GM12878 (cell line): ENCODE results near the gene ROBO1. TPM values are rescaled to one million over a fixed set of nuclear protein-coding genes. Genes with fewer than 3 reads are reported as not detected.

ENCODE experiments used
- ATAC-seq: fragments of 200-7000 bp; cut with Tn5 transposase; 3 replicates; pipeline ENCODE4 v1.9.1; 2020; ENCODE audit warnings: mild to moderate bottlenecking, moderate library complexity
- BruUV-seq: library from RNA; stranded (reverse); fragments of 400-500 nt; replicated peaks from 2 replicates; lab custom pipeline; 2021; lab: Mats Ljungman, UMichigan
- CTCF ChIA-PET: fragments of 300-600 bp; sonication (Branson Sonifier 250); formaldehyde crosslinking; extraction: SDS; loops from one replicate; lab custom pipeline; 2021; ENCODE audit warnings: inconsistent platforms; lab: Yijun Ruan, JAX
- POLR2A ChIA-PET: fragments of 350-600 bp; formaldehyde crosslinking; extraction: SDS; loops from one replicate; lab custom pipeline; 2021; ENCODE audit warnings: inconsistent platforms; lab: Charles Lee
- RAD21 ChIA-PET: fragments of 300-600 bp; sonication (Branson Sonifier 250); formaldehyde crosslinking; loops from one replicate; lab custom pipeline; 2023; ENCODE audit warnings: antibody characterized with exemption; ENCODE audit not compliant: unreplicated experiment; lab: Charles Lee
- SMC1A ChIA-PET: fragments of 300-600 bp; sonication (Branson Sonifier 250); formaldehyde crosslinking; loops from one replicate; lab custom pipeline; 2023; ENCODE audit not compliant: unreplicated experiment, uncharacterized antibody; lab: Charles Lee
- DNase-seq: peaks from one replicate; pipeline ENCODE4 v3.0.0-alpha.2; 2011; ENCODE audit warnings: low read depth, low spot score
- FAIRE-seq: peaks from 3 replicates; lab custom pipeline; 2011; peaks lifted over from hg19 to GRCh38; lab: Jason Lieb, UNC
- H2AFZ ChIP-seq: 2 replicates; pipeline ENCODE4 v1.6.0; 2011; ENCODE audit warnings: low read depth, low read length, control low read depth; ENCODE audit not compliant: control insufficient read depth
- H3K27ac ChIP-seq: 2 replicates; pipeline ENCODE4 v1.5.1; 2011; ENCODE audit warnings: control low read depth; ENCODE audit not compliant: control insufficient read depth, insufficient read depth
- H3K27me3 ChIP-seq, 2 experiments: replicated peaks in 1 of 2; 2 replicates each; pipeline versions ENCODE4 v1.6.0 to v1.6.1; 2011; ENCODE audit warnings: low read length in 1 of 2; ENCODE audit not compliant: control insufficient read depth in 2 of 2, insufficient read depth in 2 of 2
- H3K36me3 ChIP-seq, 2 experiments: 2 replicates each; pipeline ENCODE4 v1.5.1; 2011; ENCODE audit warnings: low read length in 1 of 2; ENCODE audit not compliant: control insufficient read depth in 2 of 2, insufficient read depth in 2 of 2
- H3K4me1 ChIP-seq: 2 replicates; pipeline ENCODE4 v1.6.1; 2011; ENCODE audit warnings: mild to moderate bottlenecking, low read length, moderate library complexity, mixed read lengths; ENCODE audit not compliant: control insufficient read depth, insufficient read depth
- H3K4me2 ChIP-seq: 2 replicates; pipeline ENCODE4 v1.6.0; 2011; ENCODE audit warnings: control low read depth; ENCODE audit not compliant: control insufficient read depth, insufficient read depth
- H3K4me3 ChIP-seq: fragments of 200-600 bp; sonication (generic); 2 replicates; pipeline ENCODE4 v1.5.1; 2016
- H3K79me2 ChIP-seq: 2 replicates; pipeline ENCODE4 v1.6.0; 2011; ENCODE audit warnings: low read length; ENCODE audit not compliant: control insufficient read depth, insufficient read depth
- H3K9ac ChIP-seq: 2 replicates; pipeline ENCODE4 v1.8.0; 2011; ENCODE audit warnings: low read length, control low read depth, mixed read lengths; ENCODE audit not compliant: control insufficient read depth, insufficient read depth
- H3K9me3 ChIP-seq: replicated peaks from 3 replicates; pipeline ENCODE4 v1.5.1; 2011; ENCODE audit warnings: mild to moderate bottlenecking, low read length; ENCODE audit not compliant: control insufficient read depth, insufficient read depth
- H4K20me1 ChIP-seq: 2 replicates; pipeline ENCODE4 v1.6.0; 2011; ENCODE audit not compliant: control insufficient read depth, insufficient read depth
- BACH1 ChIP-seq: fragments of 450-650 bp; IDR thresholded peaks from 2 replicates; pipeline ENCODE4 v1.6.1; 2017; ENCODE audit warnings: mild to moderate bottlenecking, borderline replicate concordance
- BHLHE40 ChIP-seq, 2 experiments: fragments of 450-650 bp in 1 of 2; IDR thresholded peaks; 2 replicates each; pipeline ENCODE4 v1.6.1; 2011 to 2017; ENCODE audit warnings: low read depth in 2 of 2, borderline replicate concordance in 1 of 2, improper control_type of control experiment in 1 of 2, low read length in 1 of 2, mild to moderate bottlenecking in 1 of 2
- CBFB ChIP-seq: IDR thresholded peaks from 2 replicates; pipeline ENCODE4 v1.6.1; 2016; ENCODE audit warnings: antibody characterized with exemption, low read depth
- CEBPB ChIP-seq, 2 experiments: fragments of 150-350 bp in 1 of 2; IDR thresholded peaks; 2 replicates each; pipeline ENCODE4 v1.6.1; 2012 to 2014; ENCODE audit warnings: low read depth in 2 of 2, low read length in 2 of 2, borderline replicate concordance in 1 of 2, inconsistent platforms in 1 of 2
- CHD1 ChIP-seq: IDR thresholded peaks from 2 replicates; pipeline ENCODE4 v1.6.1; 2012; ENCODE audit warnings: low read depth, low read length, improper control_type of control experiment
- CHD2 ChIP-seq: IDR thresholded peaks from 2 replicates; pipeline ENCODE4 v1.6.1; 2011; ENCODE audit warnings: low read depth, low read length, improper control_type of control experiment, borderline replicate concordance
- EGR1 ChIP-seq, 2 experiments: IDR thresholded peaks; 1 replicate in 1 of 2; 2 replicates in 1 of 2; pipeline ENCODE4 v1.6.1; 2011 to 2012; ENCODE audit warnings: low read depth in 2 of 2, low read length in 2 of 2, borderline replicate concordance in 1 of 2, mild to moderate bottlenecking in 1 of 2, moderate library complexity in 1 of 2
- FOXM1 ChIP-seq: IDR thresholded peaks from 2 replicates; pipeline ENCODE4 v1.6.1; 2012; ENCODE audit warnings: low read depth, mild to moderate bottlenecking, inconsistent platforms, low read length, moderate library complexity
- HDAC6 ChIP-seq: fragments of 200-600 bp; sonication (generic); IDR thresholded peaks from one replicate; pipeline ENCODE4 v1.8.0; 2017; ENCODE audit warnings: antibody characterized with exemption; ENCODE audit not compliant: unreplicated experiment
- KLF5 ChIP-seq: fragments of 450-650 bp; IDR thresholded peaks from 2 replicates; pipeline ENCODE4 v1.6.1; 2014; ENCODE audit warnings: mild to moderate bottlenecking; ENCODE audit not compliant: partially characterized antibody
- MTA2 ChIP-seq: fragments of 450-650 bp; IDR thresholded peaks from 2 replicates; pipeline ENCODE4 v1.6.1; 2016; ENCODE audit warnings: low read depth, mild to moderate bottlenecking, moderate library complexity
- NR2F1 ChIP-seq: fragments of 450-650 bp; conservative IDR thresholded peaks from 2 replicates; pipeline ENCODE4 v1.6.1; 2017; ENCODE audit warnings: mild to moderate bottlenecking
- PML ChIP-seq: IDR thresholded peaks from 2 replicates; pipeline ENCODE4 v1.6.1; 2012; ENCODE audit warnings: low read length, inconsistent platforms
- POU2F2 ChIP-seq: IDR thresholded peaks from 3 replicates; pipeline ENCODE4 v1.6.1; 2011; ENCODE audit warnings: low read depth, mild to moderate bottlenecking, low read length, borderline replicate concordance
- SPI1 ChIP-seq: IDR thresholded peaks from 2 replicates; pipeline ENCODE4 v1.6.1; 2011; ENCODE audit warnings: low read depth, mild to moderate bottlenecking, low read length, moderate library complexity, borderline replicate concordance; ENCODE audit not compliant: insufficient read depth
- SREBF1 ChIP-seq: IDR thresholded peaks from 2 replicates; pipeline ENCODE4 v1.6.1; 2012; ENCODE audit warnings: mild to moderate bottlenecking, low read length
- STAT1 ChIP-seq: fragments of 450-650 bp; conservative IDR thresholded peaks from 2 replicates; pipeline ENCODE4 v1.6.1; 2014; ENCODE audit warnings: antibody characterized with exemption, mild to moderate bottlenecking
- SUZ12 ChIP-seq: fragments of 200-600 bp; sonication (generic); IDR thresholded peaks from one replicate; pipeline ENCODE4 v1.6.1; 2018; ENCODE audit warnings: antibody characterized with exemption, mild to moderate bottlenecking; ENCODE audit not compliant: unreplicated experiment
- TCF12 ChIP-seq: IDR thresholded peaks from 2 replicates; pipeline ENCODE4 v1.6.1; 2011; ENCODE audit warnings: low read depth, mild to moderate bottlenecking, low read length
- WGBS: methylation state at CpG from one replicate; pipeline ENCODE4 v1.1.6; 2016; ENCODE audit warnings: low lambda C conversion rate; ENCODE audit not compliant: insufficient replicate concordance, insufficient coverage; ENCODE audit errors: missing lambda C conversion rate; 5-methylcytosine and 5-hydroxymethylcytosine counted together
- in situ Hi-C: fragments of 300-500 bp; cut with MboI; formaldehyde crosslinking; loops from 9 replicates; pipeline ENCODE4 v1.14.3; 2018; ENCODE audit warnings: mixed read lengths
- intact Hi-C: fragments of 100-400 bp; cut with micrococcal nuclease; formaldehyde crosslinking; loops from one replicate; pipeline ENCODE4 v1.14.2; 2022; ENCODE audit not compliant: unreplicated experiment
- polyA plus RNA-seq, 11 experiments: library from polyadenylated mRNA; depleted of rRNA in 4 of 11; unstranded in 6 of 11; stranded (reverse) in 5 of 11; fragments of >200 nt; fragmentation: Nextera tagmentation in 4 of 11; fragmentation: Illumina TruSeq in 1 of 11; extraction: Ambion mirVana in 4 of 11; extraction: Trizol in 1 of 11; gene quantifications; 1 replicate in 1 of 11; 2 replicates in 10 of 11; pipeline versions ENCODE4 v1.2.1 to v1.2.3, GENCODE V29; 2011 to 2016; ENCODE audit warnings: inconsistent platforms in 2 of 11, missing spikeins in 2 of 11, low read depth in 1 of 11
- total RNA-seq, 4 experiments: library from RNA; depleted of rRNA in 3 of 4; stranded (reverse); fragments of >200 nt in 3 of 4; fragmentation: Illumina TruSeq in 1 of 4; extraction: Trizol in 1 of 4; gene quantifications; 2 replicates each; pipeline versions ENCODE4 v1.2.1 to v1.2.3, GENCODE V29; 2013 to 2021
- TF ChIP-seq, protein P1 (sequence below): fragments of 150-350 bp; IDR thresholded peaks from 2 replicates; pipeline ENCODE4 v1.6.1; 2014; ENCODE audit warnings: mild to moderate bottlenecking, low read depth, low read length
- TF ChIP-seq, protein P2 (sequence below): fragments of 450-650 bp; IDR thresholded peaks from 2 replicates; pipeline ENCODE4 v1.6.1; 2017; ENCODE audit warnings: mild to moderate bottlenecking

The ROBO1 gene
- total and polyA plus RNA-seq, 10 of the 15 experiments (the other 5 are each of a cell fraction or from before 2014, with no cell fraction given), result 0.29 to 46.5 (median 1.2) TPM

- ChIA-PET RAD21 (interaction anchor here (1.1 kb wide), 1 partner anchor 44 kb away, joined by 3 read pairs; no protein-coding TSS in a partner anchor), SMC1A (no interaction called here)
Measured at GRCh38 chr3:78588906-78589621, 1178.7 kb downstream of the ROBO1 start.

GRCh38 chr3:78580681-78581080, 1187.1 kb downstream of the ROBO1 start:
- no peak overlapping the region for H2AFZ ChIP-seq
- no peaks in the 10 kb centered on the region for H3K9me3 ChIP-seq
- H3K36me3 ChIP-seq, result no peaks in the 10 kb centered on the region
- no TSS peak for BruUV-seq
- H3K27ac ChIP-seq, result no peak overlapping the region
- H3K79me2 ChIP-seq, result no peaks in the 10 kb centered on the region
- WGBS, result 26% methylated on average over 2 of the region's 2 CpGs
- CTCF ChIA-PET, result interaction anchor here (0.7 kb wide), 1 partner anchor 65 kb away, joined by 4 read pairs; no protein-coding TSS in a partner anchor
- ATAC-seq (no peak), FAIRE-seq (no peak), DNase-seq (no peak)
- no peaks in the 10 kb centered on the region for H3K27me3 ChIP-seq
- POLR2A ChIA-PET, result no interaction called here
- no peaks in the 10 kb centered on the region for H4K20me1 ChIP-seq
- H3K4me1 ChIP-seq, result no peaks in the 10 kb centered on the region
- RAD21 ChIA-PET, result interaction anchor here (1.2 kb wide), 1 partner anchor 65 kb away, joined by 3 read pairs; no protein-coding TSS in a partner anchor
- H3K4me3 ChIP-seq, result no peak overlapping the region
- no peak overlapping the region for H3K4me2 ChIP-seq
- in situ Hi-C loops (no loop called here), intact Hi-C loops (no loop called here)
- H3K9ac ChIP-seq, result no peak overlapping the region
- SMC1A ChIA-PET, result no interaction called here
- no peak for TF ChIP-seq KLF5
- TF ChIP-seq CHD2, result no peak
- TF ChIP-seq, protein P1, sequence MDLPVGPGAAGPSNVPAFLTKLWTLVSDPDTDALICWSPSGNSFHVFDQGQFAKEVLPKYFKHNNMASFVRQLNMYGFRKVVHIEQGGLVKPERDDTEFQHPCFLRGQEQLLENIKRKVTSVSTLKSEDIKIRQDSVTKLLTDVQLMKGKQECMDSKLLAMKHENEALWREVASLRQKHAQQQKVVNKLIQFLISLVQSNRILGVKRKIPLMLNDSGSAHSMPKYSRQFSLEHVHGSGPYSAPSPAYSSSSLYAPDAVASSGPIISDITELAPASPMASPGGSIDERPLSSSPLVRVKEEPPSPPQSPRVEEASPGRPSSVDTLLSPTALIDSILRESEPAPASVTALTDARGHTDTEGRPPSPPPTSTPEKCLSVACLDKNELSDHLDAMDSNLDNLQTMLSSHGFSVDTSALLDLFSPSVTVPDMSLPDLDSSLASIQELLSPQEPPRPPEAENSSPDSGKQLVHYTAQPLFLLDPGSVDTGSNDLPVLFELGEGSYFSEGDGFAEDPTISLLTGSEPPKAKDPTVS, result no peak
- TF ChIP-seq CBFB, result no peak
- TF ChIP-seq CHD1, result no peak
- TF ChIP-seq POU2F2, result no peak
- TF ChIP-seq, protein P2, sequence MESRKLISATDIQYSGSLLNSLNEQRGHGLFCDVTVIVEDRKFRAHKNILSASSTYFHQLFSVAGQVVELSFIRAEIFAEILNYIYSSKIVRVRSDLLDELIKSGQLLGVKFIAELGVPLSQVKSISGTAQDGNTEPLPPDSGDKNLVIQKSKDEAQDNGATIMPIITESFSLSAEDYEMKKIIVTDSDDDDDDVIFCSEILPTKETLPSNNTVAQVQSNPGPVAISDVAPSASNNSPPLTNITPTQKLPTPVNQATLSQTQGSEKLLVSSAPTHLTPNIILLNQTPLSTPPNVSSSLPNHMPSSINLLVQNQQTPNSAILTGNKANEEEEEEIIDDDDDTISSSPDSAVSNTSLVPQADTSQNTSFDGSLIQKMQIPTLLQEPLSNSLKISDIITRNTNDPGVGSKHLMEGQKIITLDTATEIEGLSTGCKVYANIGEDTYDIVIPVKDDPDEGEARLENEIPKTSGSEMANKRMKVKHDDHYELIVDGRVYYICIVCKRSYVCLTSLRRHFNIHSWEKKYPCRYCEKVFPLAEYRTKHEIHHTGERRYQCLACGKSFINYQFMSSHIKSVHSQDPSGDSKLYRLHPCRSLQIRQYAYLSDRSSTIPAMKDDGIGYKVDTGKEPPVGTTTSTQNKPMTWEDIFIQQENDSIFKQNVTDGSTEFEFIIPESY, result no peak
- no peak for TF ChIP-seq PML
- no peak for TF ChIP-seq MTA2
- TF ChIP-seq BACH1, result no peak

More at GRCh38 chr3:78588906-78589621, 1178.7 kb downstream of the ROBO1 start:
- H3K9me3 ChIP-seq, result no peaks in the 10 kb centered on the region
- no peaks in the 10 kb centered on the region for H3K27me3 ChIP-seq
- no peak overlapping the region for H3K27ac ChIP-seq
- DNase-seq (no peak), FAIRE-seq (no peak), ATAC-seq (no peak)
- ChIA-PET CTCF (no interaction called here), POLR2A (no interaction called here)
- BruUV-seq, result no TSS peak
- intact Hi-C loops (no loop called here), in situ Hi-C loops (no loop called here)
- no peak overlapping the region for H2AFZ ChIP-seq
- no peaks in the 10 kb centered on the region for H3K4me1 ChIP-seq
- TF ChIP-seq NR2F1 (no peak), BHLHE40 (IDR thresholded peaks at IDR 0.05; ENCODE audit: borderline replicate concordance in 1 of 2, low read depth in 2 of 2, low read length in 1 of 2) (no peak), SUZ12 (no peak), CEBPB (IDR thresholded peaks at IDR 0.05; ENCODE audit: borderline replicate concordance in 1 of 2, low read depth in 2 of 2, low read length in 2 of 2) (no peak), HDAC6 (no peak), SPI1 (no peak), FOXM1 (no peak), STAT1 (no peak), EGR1 (IDR thresholded peaks at IDR 0.05; ENCODE audit: borderline replicate concordance in 1 of 2, low read depth in 2 of 2, low read length in 2 of 2) (no peak), SREBF1 (no peak), TCF12 (no peak)
- H3K4me3 ChIP-seq, result no peak overlapping the region
- H3K36me3 ChIP-seq, result no peaks in the 10 kb centered on the region
- no peak overlapping the region for H3K9ac ChIP-seq
- no peaks in the 10 kb centered on the region for H3K79me2 ChIP-seq
- WGBS, result 66% methylated on average over 3 of the region's 3 CpGs
- no peak overlapping the region for H3K4me2 ChIP-seq
- H4K20me1 ChIP-seq, result no peaks in the 10 kb centered on the region
